Measurements from ENCODE around the gene BYSL.

Gene BYSL

DNA sequence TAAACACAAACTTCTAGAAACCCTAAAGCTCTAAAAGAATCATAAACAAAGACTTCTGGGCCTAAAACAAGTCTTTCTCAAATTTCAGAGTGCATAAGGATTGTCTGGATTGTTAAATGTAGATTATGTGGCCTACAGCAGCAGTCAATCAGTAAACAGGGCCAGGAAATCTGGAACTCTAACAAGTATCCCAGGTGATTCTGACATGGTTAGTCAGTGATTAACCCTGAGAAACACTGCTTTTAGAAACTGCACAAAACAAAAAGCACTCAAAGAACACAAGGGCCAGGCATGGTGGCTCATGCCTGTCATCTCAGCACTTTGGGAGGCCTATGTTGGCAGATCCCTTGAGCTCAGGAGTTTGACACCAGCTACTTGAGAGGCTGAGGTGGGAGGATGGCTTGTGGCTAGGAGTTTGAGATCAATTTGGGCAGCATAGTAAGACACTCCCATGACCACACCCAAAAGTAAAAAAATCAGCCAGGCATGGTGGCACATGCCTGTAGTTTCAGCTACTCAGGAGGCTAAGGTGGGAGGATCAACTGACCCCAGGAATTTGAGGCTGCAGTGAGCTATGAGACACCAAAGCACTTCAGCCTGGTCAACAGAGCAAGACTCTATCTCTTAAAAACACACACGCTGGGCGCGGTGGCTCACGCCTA is 6.3 kb upstream of the BYSL start:
- DNase-seq: no peak

DNA sequence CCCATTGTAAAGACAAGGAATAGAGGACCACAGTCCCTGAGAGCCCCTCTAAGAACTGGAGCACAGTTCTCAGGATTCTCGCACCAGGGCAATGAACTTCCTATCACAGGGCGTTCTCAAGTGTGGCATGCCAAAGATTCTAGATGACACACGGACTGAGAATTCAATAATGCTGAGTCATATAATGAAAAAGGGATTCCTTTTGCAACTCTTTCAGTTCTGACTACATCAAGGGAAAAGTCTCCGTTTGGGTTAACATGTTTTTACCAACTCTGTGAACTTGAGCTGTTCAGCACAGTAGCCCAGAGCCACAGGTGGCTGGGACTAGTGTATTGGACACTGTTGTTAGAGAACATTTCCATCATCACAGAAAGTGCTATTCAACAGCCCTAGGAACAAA is 3.8 kb upstream of the BYSL start:
- no peak for DNase-seq

DNA sequence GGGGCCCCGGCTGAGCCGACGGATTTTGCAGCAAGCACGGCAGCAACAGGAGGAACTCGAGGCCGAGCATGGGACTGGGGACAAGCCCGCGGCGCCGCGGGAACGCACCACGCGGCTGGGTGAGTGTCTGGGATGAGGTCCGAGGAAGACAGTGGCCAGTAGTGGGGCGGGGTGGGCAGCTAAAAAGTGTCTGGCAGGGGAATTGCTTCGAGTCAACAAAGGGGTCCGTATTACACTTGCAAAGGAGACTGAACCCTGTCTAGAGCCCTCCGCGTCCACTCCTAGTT is 356 bp downstream of the BYSL start:
- no peak for DNase-seq

DNA sequence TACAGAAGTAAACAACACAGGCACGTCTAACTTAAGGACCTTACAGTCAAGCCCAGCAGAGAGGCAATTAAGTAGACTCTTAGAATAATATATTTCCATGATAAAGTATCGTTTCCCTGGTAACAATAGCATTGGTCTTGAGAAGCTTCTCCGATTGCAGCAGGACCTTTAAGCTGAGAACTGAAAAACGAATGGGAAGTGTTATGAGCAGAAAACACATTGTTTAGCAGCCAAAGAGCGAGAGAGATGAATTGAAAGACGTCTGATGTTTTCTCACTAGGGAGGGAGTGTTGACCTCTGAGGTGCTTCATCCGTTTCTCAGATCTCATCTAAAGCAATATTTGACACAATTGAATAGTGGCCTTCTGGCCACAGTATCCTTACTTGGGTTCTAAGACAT is 855 bp downstream of the BYSL start:
- DNase-seq: no peak

DNA sequence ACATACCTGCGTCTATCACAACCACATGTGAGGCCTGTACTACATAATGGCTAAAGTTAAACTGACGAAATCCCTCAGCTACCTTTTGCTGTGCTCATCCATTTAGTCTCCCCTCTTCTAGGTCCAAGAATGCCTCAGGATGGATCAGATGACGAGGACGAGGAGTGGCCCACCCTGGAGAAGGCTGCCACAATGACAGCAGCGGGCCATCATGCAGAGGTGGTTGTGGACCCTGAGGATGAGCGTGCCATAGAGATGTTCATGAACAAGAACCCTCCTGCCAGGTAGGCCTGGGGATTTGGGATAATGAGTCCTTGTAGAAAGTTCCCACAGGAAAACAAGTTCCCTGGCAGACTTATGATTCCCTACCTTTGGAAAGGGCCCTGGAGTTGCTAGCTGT is 6.0 kb downstream of the BYSL start:
- DNase-seq: no peak

DNA sequence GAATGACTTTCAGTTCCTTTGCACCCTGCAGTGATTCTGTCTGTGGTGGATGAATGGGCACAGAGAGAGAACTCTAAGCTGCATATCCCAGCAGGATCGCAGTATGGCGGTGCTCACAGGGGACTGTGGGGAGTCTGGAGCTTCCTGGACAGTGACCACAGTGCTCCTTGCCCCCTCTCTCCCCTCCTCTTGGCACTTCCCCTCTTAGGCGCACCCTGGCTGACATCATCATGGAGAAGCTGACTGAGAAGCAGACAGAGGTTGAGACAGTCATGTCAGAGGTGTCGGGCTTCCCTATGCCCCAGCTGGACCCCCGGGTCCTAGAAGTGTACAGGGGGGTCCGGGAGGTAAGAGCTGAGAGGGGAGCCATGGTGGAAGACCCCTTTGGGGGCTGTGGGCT is 8.6 kb downstream of the BYSL start:
- no peak for DNase-seq

DNA sequence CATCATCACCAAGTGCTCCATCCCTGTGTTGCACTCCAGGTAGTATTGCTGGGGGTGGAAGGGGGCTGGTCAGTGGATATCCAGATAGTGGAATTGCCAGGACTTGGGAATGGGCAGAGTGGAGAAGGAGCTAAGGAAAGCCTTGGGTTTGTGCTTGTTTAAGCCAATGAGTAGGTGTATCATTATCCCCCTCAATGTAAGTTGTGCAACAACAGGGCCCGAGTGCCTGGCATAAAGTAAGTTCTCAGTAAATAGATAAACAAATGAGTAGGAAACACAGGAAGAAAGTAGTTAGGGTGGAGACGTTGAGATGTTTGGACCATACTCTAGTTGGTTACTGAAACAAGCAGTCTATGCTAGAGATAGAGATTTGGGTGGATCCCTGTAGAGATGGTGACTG is 10.5 kb downstream of the BYSL start:
- DNase-seq: no peak

DNA sequence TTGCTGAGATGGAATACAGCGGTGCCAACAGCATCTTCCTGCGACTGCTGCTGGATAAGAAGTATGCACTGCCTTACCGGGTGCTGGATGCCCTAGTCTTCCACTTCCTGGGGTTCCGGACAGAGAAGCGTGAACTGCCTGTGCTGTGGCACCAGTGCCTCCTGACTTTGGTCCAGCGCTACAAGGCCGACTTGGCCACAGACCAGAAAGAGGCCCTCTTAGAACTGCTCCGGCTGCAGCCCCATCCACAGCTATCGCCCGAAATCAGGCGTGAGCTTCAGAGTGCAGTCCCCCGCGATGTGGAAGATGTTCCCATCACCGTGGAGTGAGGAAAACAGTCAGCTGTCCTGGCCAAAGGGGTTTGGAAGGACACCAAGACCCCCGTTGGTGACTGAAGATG is 11.1 kb downstream of the BYSL start:
- DNase-seq: no peak

DNA sequence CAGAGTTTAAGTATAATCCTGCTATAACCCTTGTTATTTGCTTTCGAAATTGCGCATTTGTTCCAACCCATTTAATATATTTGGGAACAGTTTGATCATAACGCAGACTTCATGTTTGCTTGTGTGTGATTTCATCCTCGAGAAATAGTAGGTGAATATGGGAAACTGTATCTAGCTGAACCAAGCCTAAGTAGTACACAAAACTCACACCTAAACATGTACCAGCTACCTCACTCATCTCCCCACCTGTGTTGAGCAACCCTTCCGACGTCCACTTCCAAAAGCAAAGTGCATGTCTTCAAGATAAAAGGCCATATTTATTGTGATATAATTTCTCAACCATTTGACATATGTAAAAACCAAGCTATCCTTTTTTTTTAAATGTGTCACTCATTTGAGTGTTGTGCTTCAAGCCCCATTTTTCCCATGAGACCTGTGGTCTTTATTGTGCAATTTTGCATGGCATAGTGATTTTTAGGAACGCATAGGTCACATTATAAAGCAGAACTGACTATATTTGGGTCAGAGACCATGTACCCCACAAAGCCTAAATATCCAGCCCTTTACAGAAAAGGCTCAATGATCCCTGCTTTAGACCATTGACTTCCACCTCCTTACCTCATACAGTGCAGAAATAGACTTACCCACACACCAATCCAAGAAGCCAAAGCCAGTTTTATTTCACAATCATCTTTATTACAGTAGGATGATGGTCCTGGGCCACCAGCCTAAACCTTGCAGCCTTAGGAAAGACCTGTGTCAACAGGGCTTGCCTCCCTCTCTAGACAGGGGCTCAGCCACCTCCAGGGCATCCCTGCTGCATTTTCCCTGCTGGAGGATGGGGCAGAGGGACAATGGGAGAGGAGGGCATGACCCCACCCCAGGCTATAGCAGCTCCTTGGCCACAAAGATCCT is 13.2 kb downstream of the BYSL start:
- DNase-seq: no peak

DNA sequence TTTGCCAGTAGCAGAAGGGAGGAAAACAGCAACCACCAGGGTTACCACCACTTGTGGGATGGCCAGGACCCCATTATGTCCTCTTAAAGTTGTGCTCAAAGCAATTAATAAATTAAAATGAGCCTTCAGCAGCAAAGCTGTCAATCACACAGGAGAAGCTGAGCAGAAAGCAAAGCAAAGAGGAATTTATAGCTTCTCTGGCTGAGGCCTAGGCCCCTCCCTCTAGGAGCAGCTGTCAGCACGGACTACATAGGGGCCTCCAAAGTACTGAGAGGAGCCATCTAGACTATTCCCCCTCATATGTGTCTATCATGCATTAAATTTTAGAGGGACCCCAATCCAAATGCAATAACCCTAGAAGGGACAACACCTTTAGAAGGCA is 13.9 kb downstream of the BYSL start:
- DNase-seq: no peak

DNA sequence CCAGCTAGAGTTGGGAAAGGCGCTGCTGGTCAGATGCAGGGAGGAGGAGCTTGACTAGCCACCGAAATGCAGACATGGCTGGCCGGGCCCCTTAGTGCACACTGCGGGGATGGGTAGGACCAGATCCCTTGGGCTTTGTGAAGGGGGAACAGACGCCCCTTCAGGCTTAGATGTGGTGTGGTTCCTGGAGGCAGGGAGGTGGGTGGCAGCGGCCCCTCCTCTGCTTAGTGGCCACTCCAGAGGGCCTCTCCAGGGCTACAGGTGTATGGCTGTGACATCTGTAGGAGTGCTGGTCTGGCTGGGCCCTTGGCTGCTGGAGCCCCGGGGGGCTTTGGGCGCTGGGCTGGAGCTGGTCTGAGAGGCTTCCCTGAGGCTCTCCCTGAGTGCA is 14.4 kb downstream of the BYSL start:
- no peak for DNase-seq

DNA sequence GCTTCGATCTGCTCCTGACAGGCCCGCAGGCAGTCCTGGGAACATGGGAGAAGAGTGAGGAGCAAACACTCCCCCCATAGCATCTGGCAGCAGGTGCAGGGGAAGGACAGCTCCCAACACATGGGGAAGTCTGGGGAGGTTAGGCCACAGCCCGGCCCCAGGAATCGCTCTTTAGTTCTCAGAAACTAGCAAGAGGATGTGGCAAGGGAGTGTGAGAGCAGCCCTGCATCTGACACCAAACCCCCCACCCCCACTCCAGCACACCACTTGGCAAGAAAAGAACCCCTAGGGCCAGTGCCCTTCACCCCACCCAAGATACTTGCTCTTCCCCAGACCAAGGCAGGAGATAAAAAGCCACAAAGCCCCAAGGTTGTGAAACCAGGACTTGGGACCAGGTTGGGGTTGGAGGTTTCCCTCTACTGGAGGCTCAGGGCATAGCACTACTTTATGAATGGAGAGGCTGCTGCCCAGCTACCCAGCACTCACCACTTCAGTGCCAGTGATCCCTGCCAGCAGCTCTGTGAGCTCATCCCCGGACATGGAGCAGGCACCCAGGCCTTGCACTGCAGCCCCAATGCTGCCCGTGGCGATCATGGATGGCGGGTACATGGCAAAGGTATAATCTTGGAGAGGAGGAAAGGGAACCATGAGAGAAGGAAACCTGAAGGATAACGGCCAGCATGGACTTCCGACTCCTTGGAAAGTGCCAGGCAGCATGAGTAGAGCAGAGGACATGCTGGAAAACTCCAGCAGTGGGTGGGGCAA is 15.0 kb downstream of the BYSL start:
- DNase-seq: peak; percentile 82

DNA sequence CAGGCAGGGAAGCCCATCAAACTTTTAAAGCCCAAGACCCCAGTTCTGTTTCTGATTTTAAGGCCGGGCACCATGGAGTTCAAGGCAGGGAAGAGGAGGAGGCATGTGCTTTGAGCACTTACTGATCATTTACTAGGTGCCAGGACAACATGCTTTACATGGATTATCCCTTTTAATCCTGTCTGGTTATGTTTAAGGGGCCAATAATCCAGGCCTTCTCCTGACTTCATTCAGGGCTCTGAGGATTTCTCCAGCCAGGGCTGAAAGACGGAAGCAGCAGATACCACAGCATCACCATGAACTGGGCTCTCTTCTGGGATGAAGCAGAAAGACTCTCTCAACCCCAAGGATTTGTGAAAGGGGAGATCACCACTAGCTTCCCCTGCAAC is 16.2 kb downstream of the BYSL start:
- no peak for DNase-seq

DNA sequence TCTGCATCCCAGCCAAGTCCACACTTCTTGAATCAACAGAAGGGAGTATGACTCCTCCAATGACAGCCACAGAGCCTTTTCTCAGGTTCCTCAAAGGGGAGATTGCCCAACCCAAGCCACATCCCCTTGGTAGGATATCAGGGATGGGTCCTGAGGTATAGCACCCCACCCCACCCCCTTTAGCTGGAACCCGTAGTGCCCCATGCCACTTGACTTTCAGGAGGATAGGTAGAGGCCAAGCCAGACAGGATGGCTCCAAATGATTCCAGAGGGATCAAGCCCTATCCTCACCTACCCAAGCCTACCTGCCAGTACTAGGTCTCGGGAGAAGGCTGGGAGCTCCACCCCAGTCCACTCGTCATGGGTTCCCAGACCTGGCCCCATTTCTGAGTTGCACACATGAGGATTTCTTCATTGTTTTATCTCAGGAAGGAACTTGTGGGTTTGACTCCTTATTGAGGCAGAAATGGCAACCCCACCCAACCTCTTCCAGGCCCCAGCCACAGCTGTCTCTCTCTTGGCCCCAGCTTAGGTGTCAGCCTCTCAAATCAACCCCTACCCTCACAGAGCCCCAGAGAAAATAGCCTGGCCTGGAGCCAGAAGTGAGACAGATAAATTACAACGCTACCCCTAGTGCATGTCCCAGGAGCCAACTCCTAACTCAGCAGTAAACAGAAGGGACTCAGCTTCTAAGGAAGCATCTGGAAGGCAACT is 16.7 kb downstream of the BYSL start:
- DNase-seq: peak; percentile 69

DNA sequence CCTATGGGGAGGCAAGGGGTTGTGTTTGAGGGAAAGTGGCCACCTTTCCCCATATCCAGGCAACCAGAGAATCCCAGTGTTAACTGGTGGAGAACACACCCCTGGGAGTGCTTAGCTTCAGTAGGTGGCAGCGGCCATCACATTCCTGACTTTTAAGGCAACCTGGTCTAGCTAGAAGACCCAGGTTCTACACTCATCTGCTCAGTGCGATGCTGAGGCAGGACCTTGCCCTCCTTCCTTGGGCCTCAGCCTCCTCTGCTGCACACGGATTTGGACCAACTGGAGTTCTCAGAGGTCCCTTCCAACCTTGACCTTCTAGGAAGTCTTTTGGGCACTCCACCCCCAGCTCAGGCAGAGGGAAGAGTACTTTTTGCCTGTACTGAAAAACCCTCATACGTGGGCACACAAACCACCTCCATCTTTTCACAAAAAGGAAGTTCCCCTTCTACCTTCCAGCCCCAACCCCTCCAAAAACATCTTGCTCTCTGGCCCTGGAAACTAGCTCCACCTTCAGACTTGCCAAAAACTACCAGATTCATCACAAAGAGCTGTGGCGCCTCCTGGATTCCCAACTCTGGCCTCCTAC is 17.4 kb downstream of the BYSL start:
- no peak for DNase-seq

DNA sequence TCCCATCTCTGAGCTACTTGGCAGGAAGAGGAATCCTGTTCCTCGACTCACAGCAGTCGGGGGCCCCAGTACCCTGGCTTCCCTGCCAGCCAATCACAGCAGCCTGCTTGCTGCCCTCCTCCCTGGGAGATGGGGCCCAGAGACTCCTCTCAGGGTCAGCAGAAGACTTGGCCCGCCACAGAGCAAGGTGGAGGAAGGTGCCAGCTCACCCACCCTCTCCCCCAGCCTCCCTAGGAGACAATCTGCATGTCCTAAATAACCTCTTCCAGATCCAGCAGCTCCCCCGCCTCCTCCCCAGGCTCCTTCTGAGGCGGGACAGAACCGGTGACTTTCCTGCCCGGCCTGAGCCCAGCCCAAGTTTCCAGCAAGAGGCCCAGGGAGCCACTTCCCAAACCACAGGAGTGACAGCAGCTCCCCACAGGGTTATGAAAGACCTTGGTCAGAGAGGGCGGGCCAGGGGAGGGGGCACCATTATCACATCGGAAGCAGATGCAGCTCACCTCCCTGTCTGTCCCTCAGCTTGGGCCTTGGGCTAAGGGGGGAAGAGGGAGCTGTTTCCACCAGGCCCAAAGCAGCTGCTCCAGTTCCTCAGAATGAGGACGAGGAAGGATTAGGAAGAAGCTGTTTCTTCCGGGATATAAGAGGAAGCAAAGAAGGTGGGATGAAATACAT is 18.0 kb downstream of the BYSL start:
- DNase-seq: peak; percentile 73

DNA sequence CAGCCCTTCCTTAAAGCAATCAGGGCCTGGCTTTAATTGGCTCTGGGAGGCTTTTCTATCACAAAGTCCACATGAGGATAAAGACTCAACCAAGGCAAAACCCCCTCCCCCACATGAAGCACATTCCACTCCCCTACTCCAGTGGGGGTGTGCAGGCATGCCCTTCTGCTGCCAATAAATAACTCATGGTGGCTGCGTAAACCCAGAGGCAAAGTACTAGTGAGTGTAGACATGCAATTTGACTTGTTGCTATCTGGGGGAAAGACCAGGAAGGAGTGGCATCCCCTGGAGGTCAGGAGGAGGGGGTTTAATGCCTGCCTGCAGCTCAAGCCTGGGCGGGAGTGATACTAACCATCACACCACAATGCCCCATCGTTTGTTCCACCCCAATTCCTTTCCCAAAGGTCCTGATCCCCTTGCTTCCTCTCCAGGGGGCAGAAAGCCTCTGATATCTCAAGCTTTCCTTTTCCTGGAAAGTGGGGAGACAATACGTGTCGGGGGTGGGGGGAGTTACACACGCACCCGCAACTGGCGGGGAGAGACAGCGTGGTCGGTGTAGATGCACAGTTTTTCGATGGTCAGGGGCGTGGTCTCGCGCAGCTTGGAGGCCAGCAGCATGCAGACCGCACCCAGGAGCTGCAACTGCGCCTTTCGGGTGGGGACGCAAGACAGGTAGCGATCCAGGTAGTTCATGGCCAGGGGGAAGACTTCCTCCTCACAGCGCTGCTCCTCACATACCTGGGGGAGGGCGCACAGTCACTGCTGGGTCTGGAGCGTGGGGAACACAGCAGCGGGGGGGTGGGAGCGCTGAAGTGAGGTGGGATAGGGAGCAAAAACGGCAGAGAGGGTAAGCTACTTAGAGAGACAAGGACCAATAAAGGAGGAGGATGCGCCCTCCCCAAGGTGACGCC is 18.8 kb downstream of the BYSL start:
- peak; percentile 74 for DNase-seq

DNA sequence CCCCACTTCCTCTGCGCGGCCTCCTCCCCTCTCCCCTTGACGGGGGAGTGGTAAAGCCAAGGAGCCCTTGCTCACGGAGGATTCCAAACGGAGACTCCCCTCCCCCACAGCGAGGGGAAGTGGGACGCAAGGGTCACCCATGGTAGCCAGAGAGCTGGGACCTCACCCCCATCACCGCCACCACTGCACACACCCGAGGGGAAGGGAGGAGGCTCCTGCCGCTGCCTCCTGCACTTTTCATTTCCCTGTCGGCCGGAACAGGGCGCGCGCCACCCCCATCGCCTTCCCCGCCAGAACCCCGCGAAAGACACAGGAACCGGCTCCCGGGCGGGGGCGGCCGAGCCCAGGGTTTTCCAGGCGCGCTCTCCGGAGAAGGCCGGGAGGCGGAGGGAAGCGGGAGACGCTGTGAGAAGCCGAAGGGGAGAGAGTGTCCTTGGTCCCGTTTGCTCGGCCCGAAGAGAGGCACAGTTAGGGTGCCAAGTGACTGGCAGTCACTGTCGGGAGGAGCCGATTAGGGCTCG is 19.5 kb downstream of the BYSL start:
- peak; percentile 84 for DNase-seq

DNA sequence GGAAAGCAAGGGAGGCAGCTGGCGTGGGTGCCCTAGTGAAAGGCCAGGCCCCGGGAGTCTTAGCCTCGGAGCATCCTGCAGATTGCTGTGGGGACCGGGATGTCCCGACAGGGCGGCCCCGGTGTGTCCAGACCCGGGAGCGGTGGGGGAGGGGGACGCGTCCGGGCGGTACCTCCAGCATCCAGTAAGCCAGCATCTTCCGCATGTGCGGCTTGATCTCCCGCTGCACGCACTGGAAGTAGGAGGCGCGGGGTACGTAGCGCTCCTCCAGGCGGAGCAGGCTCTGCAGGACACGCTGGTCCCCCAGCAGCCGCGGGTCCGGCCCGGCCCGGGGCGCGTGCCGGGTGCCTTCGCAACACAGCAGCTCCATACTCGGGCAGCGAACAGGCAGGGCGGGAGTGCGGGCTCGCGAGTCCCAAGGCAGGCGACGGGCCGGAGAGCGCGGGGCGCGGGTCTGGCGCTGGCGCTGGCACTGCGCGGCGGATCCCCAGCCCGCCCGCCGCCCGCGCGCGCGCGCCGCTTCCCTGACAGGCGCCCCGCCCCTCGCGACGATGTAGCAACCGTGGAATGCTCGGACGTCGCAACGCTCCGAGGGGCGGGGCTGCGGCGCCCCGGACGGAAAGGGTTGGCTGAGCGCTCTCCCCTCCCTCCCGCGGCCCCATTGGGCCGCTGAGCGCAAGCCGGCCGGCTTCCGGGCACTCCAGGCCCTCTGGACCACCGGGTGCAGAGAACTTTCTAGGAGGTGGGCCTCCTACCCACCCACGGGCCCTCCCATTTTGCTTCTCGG is 20.2 kb downstream of the BYSL start, which contains the start of gene CCND3:
TSS of gene CCND3 (minus strand) at position 529 of the 787 bp plus-strand sequence. CDS start at position 370, 159 bp downstream.
- peak; percentile 96 for DNase-seq
